Measurements from ENCODE around the gene CAPN15. TPM values are rescaled to one million over a fixed set of nuclear protein-coding genes. Genes with fewer than 3 reads are reported as not detected.

CAPN15 gene
- total and polyA plus RNA-seq, 9 of the 15 experiments (the other 6 are each of a cell fraction or from before 2014, with no cell fraction given), result 0.62 to 111 (median 14.2) TPM

- TF ChIP-seq ZNF57 (CRISPR knock-in tag; IDR thresholded peaks at IDR 0.05) (no peak), TAF9B (IDR thresholded peaks at IDR 0.05; ENCODE audit: partially characterized antibody) (no peak), SIN3A (IDR thresholded peaks at IDR 0.05; ENCODE audit: borderline replicate concordance in 2 of 2, control insufficient read depth in 1 of 2, low read depth in 2 of 2, low read length in 2 of 2) (peak in 1 of 2 experiments; percentile 79; a peak in 2 of 4 replicates), LARP7 (IDR thresholded peaks at IDR 0.05) (0 out of 2 replicates have a peak, but pooled peaks have one; percentile 28), ZNF75A (CRISPR knock-in tag; IDR thresholded peaks at IDR 0.05) (no peak), RBM17 (IDR thresholded peaks at IDR 0.05; ENCODE audit: borderline replicate concordance, low read depth, low read length) (no peak), ZNF124 (CRISPR knock-in tag; IDR thresholded peaks at IDR 0.05) (no peak), CHD4 (IDR thresholded peaks at IDR 0.05; ENCODE audit: insufficient read depth, insufficient replicate concordance, low read depth, low read length, poor library complexity, severe bottlenecking) (no peak), ZBTB11 (CRISPR knock-in tag; IDR thresholded peaks at IDR 0.05) (peak in 1 of 3 experiments; percentile 47; a peak in 1 of 6 replicates), GTF2B (IDR thresholded peaks at IDR 0.05; ENCODE audit: extremely low read depth, insufficient read length) (no peak), KLF13 (tag; IDR thresholded peaks at IDR 0.05; ENCODE audit: borderline replicate concordance, low read depth) (peak; percentile 45; the same call in 1 of the 2 replicates), ASH1L (IDR thresholded peaks at IDR 0.05; ENCODE audit: borderline replicate concordance, low read depth, partially characterized antibody) (no peak), PCBP2 (IDR thresholded peaks at IDR 0.05; ENCODE audit: low read depth, low read length, poor library complexity, severe bottlenecking) (no peak), ZKSCAN8 (CRISPR knock-in tag; IDR thresholded peaks at IDR 0.05) (no peak), LEF1 (IDR thresholded peaks at IDR 0.05) (no peak), POLR2G (IDR thresholded peaks at IDR 0.05; ENCODE audit: low read depth, low read length) (peak; percentile 49), HNRNPH1 (optimal IDR thresholded peaks at IDR 0.05; ENCODE audit: low read depth, low read length) (no peak), FIP1L1 (IDR thresholded peaks at IDR 0.05; ENCODE audit: low read depth, low read length, poor library complexity, severe bottlenecking) (peak; percentile 56), HCFC1 (IDR thresholded peaks at IDR 0.05; ENCODE audit: low read depth, low read length) (0 out of 2 replicates have a peak, but pooled peaks have one; percentile 17), ADNP (tag; IDR thresholded peaks at IDR 0.05) (no peak), ZNF780A (CRISPR knock-in tag; IDR thresholded peaks at IDR 0.05) (no peak), ZFP36 (IDR thresholded peaks at IDR 0.05; ENCODE audit: low read depth, low read length, partially characterized antibody) (no peak), PHB (CRISPR knock-in tag; IDR thresholded peaks at IDR 0.05) (no peak), ZNF76 (CRISPR knock-in tag; IDR thresholded peaks at IDR 0.05; ENCODE audit: borderline replicate concordance) (no peak), ZNF699 (CRISPR knock-in tag; IDR thresholded peaks at IDR 0.05; ENCODE audit: insufficient replicate concordance) (no peak)
These were observed 51.4 kb downstream of the CAPN15 start (continued) for GRCh38 chr16:578870-579405.

Data from K562 (cell line).